ENCODE data around the gene STT3B. TPM values are rescaled to one million over a fixed set of nuclear protein-coding genes. Genes with fewer than 3 reads are reported as not detected.

The STT3B gene
- total RNA-seq, 2 experiments from 2014 or later, result 93.5 to 122 TPM

- H3K36me3 ChIP-seq (ENCODE audit: insufficient read depth, low read length), result peaks cover 96% of the 10 kb centered on the region
- intact Hi-C loops (cut with micrococcal nuclease; ENCODE audit: unreplicated experiment), result no loop called here
Observed at GRCh38 chr3:31670136-31670535, 137.4 kb downstream of the STT3B start.

GRCh38 chr3:31670722-31671121 is 138.0 kb downstream of the STT3B start:
- Histone ChIP-seq H4K20me1 (ENCODE audit: insufficient read depth, low read length) (no peaks in the 10 kb centered on the region), H3K9me3 (ENCODE audit: low read length) (no peaks in the 10 kb centered on the region), H3K4me3 (ENCODE audit: low read depth, low read length, poor library complexity, severe bottlenecking) (no peak overlapping the region), H3K27ac (ENCODE audit: low read depth, low read length, poor library complexity, severe bottlenecking) (no peak overlapping the region), H3K36me3 (ENCODE audit: insufficient read depth, low read length) (peaks cover 95% of the 10 kb centered on the region), H3K79me2 (ENCODE audit: insufficient read depth, low read depth, low read length) (no peaks in the 10 kb centered on the region), H3K9me2 (ENCODE audit: insufficient read depth, low read length) (no peaks in the 10 kb centered on the region), H2AFZ (ENCODE audit: low read length) (no peak overlapping the region), H3K4me2 (ENCODE audit: low read length) (no peak overlapping the region), H3K4me1 (ENCODE audit: insufficient read depth, low read length, poor library complexity, severe bottlenecking) (no peaks in the 10 kb centered on the region)
- no peak for TF ChIP-seq EZH2phosphoT487 (IDR thresholded peaks at IDR 0.05; ENCODE audit: borderline replicate concordance, low read depth, low read length)
- no peak for TF ChIP-seq CTCF (conservative IDR thresholded peaks at IDR 0.05; ENCODE audit: low read length)
- intact Hi-C loops (cut with micrococcal nuclease; ENCODE audit: unreplicated experiment), result no loop called here
- DNase-seq (ENCODE audit: low spot score), result no peak
- BruUV-seq (replicated peaks), result no TSS peak
- ChIA-PET CTCF (ENCODE audit: unreplicated experiment) (no interaction called here), POLR2A (interaction anchor here (0.6 to 1.6 kb wide), 2 partner anchors 46 to 438 kb away, joined by 3 to 5 read pairs; no protein-coding TSS in a partner anchor)

More at GRCh38 chr3:31670136-31670535, 137.4 kb downstream of the STT3B start:
- no peaks in the 10 kb centered on the region for H3K9me2 ChIP-seq (ENCODE audit: insufficient read depth, low read length)
- no peak overlapping the region for H3K4me2 ChIP-seq (ENCODE audit: low read length)
- H3K79me2 ChIP-seq (ENCODE audit: insufficient read depth, low read depth, low read length), result no peaks in the 10 kb centered on the region
- ChIA-PET CTCF (ENCODE audit: unreplicated experiment) (no interaction called here), POLR2A (interaction anchor here (0.6 to 1.6 kb wide), 2 partner anchors 46 to 438 kb away, joined by 3 to 5 read pairs; no protein-coding TSS in a partner anchor)
- DNase-seq (ENCODE audit: low spot score), result no peak
- H3K4me3 ChIP-seq (ENCODE audit: low read depth, low read length, poor library complexity, severe bottlenecking), result no peak overlapping the region
- no peaks in the 10 kb centered on the region for H3K4me1 ChIP-seq (ENCODE audit: insufficient read depth, low read length, poor library complexity, severe bottlenecking)
- no peak overlapping the region for H3K27ac ChIP-seq (ENCODE audit: low read depth, low read length, poor library complexity, severe bottlenecking)
- no peak overlapping the region for H2AFZ ChIP-seq (ENCODE audit: low read length)
- no peaks in the 10 kb centered on the region for H4K20me1 ChIP-seq (ENCODE audit: insufficient read depth, low read length)
- TF ChIP-seq EZH2phosphoT487 (IDR thresholded peaks at IDR 0.05; ENCODE audit: borderline replicate concordance, low read depth, low read length) (no peak), CTCF (conservative IDR thresholded peaks at IDR 0.05; ENCODE audit: low read length) (no peak)
- BruUV-seq (replicated peaks), result no TSS peak
- no peaks in the 10 kb centered on the region for H3K9me3 ChIP-seq (ENCODE audit: low read length)

- ChIA-PET CTCF (ENCODE audit: unreplicated experiment) (no interaction called here), POLR2A (no interaction called here)
- no peaks in the 10 kb centered on the region for H3K79me2 ChIP-seq (ENCODE audit: insufficient read depth, low read depth, low read length)
- no peak overlapping the region for H3K4me3 ChIP-seq (ENCODE audit: low read depth, low read length, poor library complexity, severe bottlenecking)
- peaks cover 95% of the 10 kb centered on the region for H3K36me3 ChIP-seq (ENCODE audit: insufficient read depth, low read length)
- H3K4me1 ChIP-seq (ENCODE audit: insufficient read depth, low read length, poor library complexity, severe bottlenecking), result no peaks in the 10 kb centered on the region
- BruUV-seq (replicated peaks), result no TSS peak
- DNase-seq (ENCODE audit: low spot score), result no peak
- no peaks in the 10 kb centered on the region for H3K9me3 ChIP-seq (ENCODE audit: low read length)
- TF ChIP-seq CTCF (conservative IDR thresholded peaks at IDR 0.05; ENCODE audit: low read length) (no peak), EZH2phosphoT487 (IDR thresholded peaks at IDR 0.05; ENCODE audit: borderline replicate concordance, low read depth, low read length) (no peak)
- no peak overlapping the region for H3K27ac ChIP-seq (ENCODE audit: low read depth, low read length, poor library complexity, severe bottlenecking)
- no peak overlapping the region for H2AFZ ChIP-seq (ENCODE audit: low read length)
- intact Hi-C loops (cut with micrococcal nuclease; ENCODE audit: unreplicated experiment), result no loop called here
- no peaks in the 10 kb centered on the region for H4K20me1 ChIP-seq (ENCODE audit: insufficient read depth, low read length)
- H3K4me2 ChIP-seq (ENCODE audit: low read length), result no peak overlapping the region
- H3K9me2 ChIP-seq (ENCODE audit: insufficient read depth, low read length), result no peaks in the 10 kb centered on the region
Observed at GRCh38 chr3:31671451-31671850, 138.7 kb downstream of the STT3B start.
